Urinary bladder (tissue), 4 donors: ENCODE results near the gene NCKAP5. TPM values are rescaled to one million over a fixed set of nuclear protein-coding genes. Genes with fewer than 3 reads are reported as not detected.

Source experiments
- DNase-seq: peaks from one replicate; pipeline ENCODE4 v3.0.0-alpha.2; 2015; ENCODE audit errors: extremely low spot score
- H3K27ac ChIP-seq: one replicate; pipeline ENCODE4 v1.5.1; 2013; ENCODE audit warnings: low read depth, mild to moderate bottlenecking, moderate library complexity
- H3K36me3 ChIP-seq: one replicate; pipeline ENCODE4 v1.6.1; 2013; ENCODE audit warnings: mild to moderate bottlenecking, moderate library complexity; ENCODE audit not compliant: insufficient read depth
- H3K4me1 ChIP-seq: one replicate; pipeline ENCODE4 v1.6.1; 2013; ENCODE audit warnings: mild to moderate bottlenecking, moderate library complexity; ENCODE audit not compliant: insufficient read depth
- H3K4me3 ChIP-seq: one replicate; pipeline ENCODE4 v1.5.1; 2013; ENCODE audit warnings: low read depth, low read length
- WGBS: extraction: QIAGEN DNeasy Blood & Tissue Kit; methylation state at CpG from one replicate; pipeline ENCODE4 v1.1.7; 2013; 5-methylcytosine and 5-hydroxymethylcytosine counted together
- polyA plus RNA-seq: library from polyadenylated mRNA; stranded (reverse); fragments of 200-250 nt; gene quantifications from one replicate; pipeline ENCODE4 v1.2.3, GENCODE V29; 2013
- total RNA-seq: library from RNA; depleted of rRNA; stranded (reverse); fragments of >200 nt; gene quantifications from one replicate; pipeline ENCODE4 v1.2.3, GENCODE V29; 2014
- donor health status: healthy with polysubstance abuse.
- donor health status: healthy.

Gene NCKAP5
- total and polyA plus RNA-seq, 2 donors: 0.32 to 14.4 TPM

- DNase-seq: no peak
- Histone ChIP-seq H3K36me3 (no peaks in the 10 kb centered on the region), H3K27ac (no peak overlapping the region), H3K4me3 (no peak overlapping the region), H3K4me1 (no peaks in the 10 kb centered on the region)
Measured at GRCh38 chr2:132901661-132902060, 666.6 kb downstream of the NCKAP5 start.

- H3K27ac ChIP-seq: no peak overlapping the region
- no peak for DNase-seq
- WGBS: 88% methylated on average over 2 of the region's 2 CpGs
- H3K4me1 ChIP-seq: no peaks in the 10 kb centered on the region
- no peak overlapping the region for H3K4me3 ChIP-seq
- no peaks in the 10 kb centered on the region for H3K36me3 ChIP-seq
Measured at GRCh38 chr2:132897111-132897510, 671.2 kb downstream of the NCKAP5 start.

GRCh38 chr2:132896073-132896472 lies 672.2 kb downstream of the NCKAP5 start:
- 63% methylated on average over 7 of the region's 7 CpGs for WGBS
- no peak overlapping the region for H3K27ac ChIP-seq
- H3K36me3 ChIP-seq: no peaks in the 10 kb centered on the region
- no peak for DNase-seq
- H3K4me3 ChIP-seq: no peak overlapping the region
- H3K4me1 ChIP-seq: no peaks in the 10 kb centered on the region

DNA sequence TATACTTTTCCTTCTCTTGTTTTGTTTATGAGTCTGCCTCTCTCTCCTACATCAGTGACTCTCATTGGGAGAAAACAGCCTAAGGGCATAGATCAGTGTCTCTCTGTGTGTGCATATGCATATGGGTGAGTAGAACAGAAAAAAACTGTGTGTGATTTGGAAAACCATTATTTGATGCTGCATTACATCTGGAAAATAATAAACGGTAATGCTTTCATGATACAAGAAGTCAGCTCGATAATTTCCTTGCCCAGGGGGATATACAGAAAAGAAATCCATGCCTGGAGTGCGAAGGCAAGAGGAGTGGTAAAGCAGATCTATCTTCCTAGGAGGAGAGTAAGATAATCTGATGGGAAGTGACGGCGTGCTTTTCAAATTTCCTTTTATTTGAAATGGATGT lies 676.8 kb downstream of the NCKAP5 start:
- DNase-seq: no peak
- H3K4me3 ChIP-seq: no peak overlapping the region
- no peaks in the 10 kb centered on the region for H3K4me1 ChIP-seq
- 86% methylated on average over 5 of the region's 5 CpGs for WGBS
- no peak overlapping the region for H3K27ac ChIP-seq
- H3K36me3 ChIP-seq: no peaks in the 10 kb centered on the region

DNA sequence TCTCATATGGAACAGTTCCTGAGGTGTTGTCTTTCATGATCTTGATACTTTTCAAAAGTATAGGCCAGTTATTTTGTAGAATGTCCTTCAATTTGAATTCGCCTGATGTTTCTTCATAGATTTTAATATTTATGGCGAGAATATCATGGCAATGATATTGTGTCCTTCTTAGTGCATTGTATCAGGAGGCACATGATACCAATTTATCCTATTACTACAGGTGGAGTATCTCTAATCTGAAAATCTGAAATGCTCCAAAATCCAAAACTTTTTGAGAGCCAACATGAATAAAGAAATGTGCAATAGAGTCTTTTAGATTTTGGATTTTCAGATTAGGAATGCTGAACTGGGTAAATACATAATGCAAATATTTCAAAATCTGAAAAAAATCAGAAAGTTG lies 681.7 kb downstream of the NCKAP5 start:
- no peak for DNase-seq
- Histone ChIP-seq H3K4me1 (no peaks in the 10 kb centered on the region), H3K36me3 (no peaks in the 10 kb centered on the region), H3K4me3 (no peak overlapping the region), H3K27ac (no peak overlapping the region)
- WGBS: 68% methylated on average over 2 of the region's 2 CpGs

DNA sequence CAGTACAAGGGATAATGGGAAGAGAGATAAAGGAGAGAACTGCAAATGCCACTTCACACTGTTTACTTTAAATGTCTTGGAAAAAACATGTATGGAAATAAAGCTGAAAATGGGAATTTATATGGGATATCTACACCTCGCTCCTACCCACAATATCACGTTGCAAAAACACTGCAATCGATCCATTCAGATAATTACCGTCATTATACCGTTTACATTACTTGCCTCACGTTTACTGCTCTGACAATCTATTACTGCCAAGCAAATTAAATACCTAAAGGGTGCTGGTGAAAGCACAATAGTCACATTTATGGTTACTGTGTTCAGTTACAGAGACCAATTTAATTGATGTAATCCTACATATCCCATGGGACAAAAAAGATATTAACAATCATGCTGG lies 683.6 kb downstream of the NCKAP5 start:
- no peak for DNase-seq
- 42% methylated on average over 6 of the region's 6 CpGs for WGBS
- no peak overlapping the region for H3K4me3 ChIP-seq
- H3K27ac ChIP-seq: no peak overlapping the region
- no peaks in the 10 kb centered on the region for H3K4me1 ChIP-seq
- no peaks in the 10 kb centered on the region for H3K36me3 ChIP-seq

- H3K27ac ChIP-seq: no peak overlapping the region
- no peak overlapping the region for H3K4me3 ChIP-seq
- 75% methylated on average over 4 of the region's 4 CpGs for WGBS
- no peaks in the 10 kb centered on the region for H3K4me1 ChIP-seq
- no peaks in the 10 kb centered on the region for H3K36me3 ChIP-seq
- no peak for DNase-seq
Measured at GRCh38 chr2:132884292-132884691, 684.0 kb downstream of the NCKAP5 start.

- WGBS: 59% methylated on average over 5 of the region's 5 CpGs
Measured at GRCh38 chr2:132883430-132883829, 684.8 kb downstream of the NCKAP5 start.

GRCh38 chr2:132881546-132881945 lies 686.7 kb downstream of the NCKAP5 start:
- no peak overlapping the region for H3K4me3 ChIP-seq
- no peak overlapping the region for H3K27ac ChIP-seq
- WGBS: 86% methylated on average over 1 of the region's 1 CpG
- no peak for DNase-seq
- no peaks in the 10 kb centered on the region for H3K4me1 ChIP-seq
- no peaks in the 10 kb centered on the region for H3K36me3 ChIP-seq

More at GRCh38 chr2:132883430-132883829, 684.8 kb downstream of the NCKAP5 start:
- Histone ChIP-seq H3K4me1 (no peaks in the 10 kb centered on the region), H3K27ac (no peak overlapping the region), H3K36me3 (no peaks in the 10 kb centered on the region), H3K4me3 (no peak overlapping the region)
- DNase-seq: no peak

- WGBS: 86% methylated on average over 9 of the region's 9 CpGs
- no peak for DNase-seq
- H3K4me1 ChIP-seq: no peaks in the 10 kb centered on the region
- H3K36me3 ChIP-seq: no peaks in the 10 kb centered on the region
- no peak overlapping the region for H3K27ac ChIP-seq
- no peak overlapping the region for H3K4me3 ChIP-seq
Measured at GRCh38 chr2:132877923-132878322, 690.3 kb downstream of the NCKAP5 start.

- DNase-seq: no peak
- Histone ChIP-seq H3K4me1 (no peaks in the 10 kb centered on the region), H3K27ac (no peak overlapping the region), H3K4me3 (no peak overlapping the region), H3K36me3 (no peaks in the 10 kb centered on the region)
- 78% methylated on average over 5 of the region's 5 CpGs for WGBS
Measured at GRCh38 chr2:132876745-132877391, 691.4 kb downstream of the NCKAP5 start.

GRCh38 chr2:132875193-132875592 lies 693.1 kb downstream of the NCKAP5 start:
- no peak for DNase-seq
- WGBS: 89% methylated on average over 3 of the region's 3 CpGs

GRCh38 chr2:132873738-132874137 lies 694.5 kb downstream of the NCKAP5 start:
- WGBS: 95% methylated on average over 4 of the region's 4 CpGs
- no peak overlapping the region for H3K4me3 ChIP-seq
- H3K27ac ChIP-seq: no peak overlapping the region
- no peaks in the 10 kb centered on the region for H3K36me3 ChIP-seq
- H3K4me1 ChIP-seq: no peaks in the 10 kb centered on the region
- no peak for DNase-seq

More at GRCh38 chr2:132875193-132875592, 693.1 kb downstream of the NCKAP5 start:
- no peaks in the 10 kb centered on the region for H3K4me1 ChIP-seq
- H3K36me3 ChIP-seq: no peaks in the 10 kb centered on the region
- no peak overlapping the region for H3K27ac ChIP-seq
- H3K4me3 ChIP-seq: no peak overlapping the region

DNA sequence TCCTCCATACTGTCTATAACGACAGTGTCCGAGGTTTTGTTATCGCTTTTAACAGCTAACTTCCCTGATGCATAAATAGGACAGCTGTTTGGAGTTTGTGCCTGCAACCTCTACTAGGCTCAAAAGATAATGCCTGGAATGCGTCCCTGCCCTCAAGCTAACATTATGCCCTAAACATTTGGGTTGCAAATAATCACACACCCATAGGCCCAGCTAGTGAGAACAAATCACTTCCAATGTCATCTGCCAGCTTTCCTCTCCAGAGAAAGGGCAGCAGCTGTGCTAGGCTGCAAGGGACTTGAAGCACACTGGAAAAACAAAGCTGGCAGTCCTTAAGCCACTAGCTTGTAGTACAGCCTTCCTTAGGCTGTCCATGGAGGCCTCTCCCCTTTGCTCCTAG lies 696.4 kb downstream of the NCKAP5 start:
- Histone ChIP-seq H3K36me3 (no peaks in the 10 kb centered on the region), H3K4me3 (no peak overlapping the region), H3K27ac (no peak overlapping the region), H3K4me1 (no peaks in the 10 kb centered on the region)
- no peak for DNase-seq
- 41% methylated on average over 4 of the region's 4 CpGs for WGBS

- H3K27ac ChIP-seq: no peak overlapping the region
- no peak overlapping the region for H3K4me3 ChIP-seq
- H3K4me1 ChIP-seq: no peaks in the 10 kb centered on the region
- no peaks in the 10 kb centered on the region for H3K36me3 ChIP-seq
- DNase-seq: no peak
Measured at GRCh38 chr2:132863961-132864360, 704.3 kb downstream of the NCKAP5 start.
